ENCODE data around the gene TMTC2.

Gene TMTC2

GRCh38 chr12:83018088-83018487 lies 331.4 kb downstream of the TMTC2 start:
- Histone ChIP-seq H3K23ac (ENCODE audit: low read length in 2 of 2) (no peak overlapping the region), H2BK12ac (ENCODE audit: low read length in 2 of 2) (no peak overlapping the region), H3K4me2 (ENCODE audit: low read length, poor library complexity, severe bottlenecking) (no peak overlapping the region)

GRCh38 chr12:83027021-83027723 lies 340.5 kb downstream of the TMTC2 start:
- no peak overlapping the region for H2BK15ac ChIP-seq (ENCODE audit: low read depth, poor library complexity, severe bottlenecking)
- no peak overlapping the region for H4K8ac ChIP-seq (ENCODE audit: low read length)
- H2BK5ac ChIP-seq (ENCODE audit: low read depth, low read length, poor library complexity, severe bottlenecking), result no peak overlapping the region
- DNase-seq, result no peak
- H3K36me3 ChIP-seq (ENCODE audit: control insufficient read depth in 1 of 2, insufficient read depth in 2 of 2, low read depth in 1 of 2, low read length in 2 of 2), result no peaks in the 10 kb centered on the region
- no peak overlapping the region for H3K27ac ChIP-seq (ENCODE audit: low read length, poor library complexity, severe bottlenecking)
- H3K27me3 ChIP-seq (ENCODE audit: control insufficient read depth in 1 of 2, insufficient read depth in 1 of 2, low read length in 2 of 2), result no peaks in the 10 kb centered on the region
- no peak overlapping the region for H3K4me3 ChIP-seq (ENCODE audit: insufficient read depth in 1 of 2, low read depth in 1 of 2, low read length in 2 of 2)
- no peak overlapping the region for H2AFZ ChIP-seq (ENCODE audit: low read depth, low read length)
- no peaks in the 10 kb centered on the region for H3K79me1 ChIP-seq (replicated peaks; ENCODE audit: low read length, poor library complexity, severe bottlenecking)
- no peak overlapping the region for H3K9ac ChIP-seq (ENCODE audit: low read length)
- H3K9me3 ChIP-seq (ENCODE audit: control insufficient read depth, low read length), result no peaks in the 10 kb centered on the region
- H4K91ac ChIP-seq (ENCODE audit: low read length), result no peak overlapping the region
- no peak overlapping the region for H2BK12ac ChIP-seq (ENCODE audit: low read length in 2 of 2)
- H2BK120ac ChIP-seq (ENCODE audit: low read depth, low read length), result no peak overlapping the region
- WGBS, result 89% methylated on average over 7 of the region's 7 CpGs
- no peak overlapping the region for H3K23ac ChIP-seq (ENCODE audit: low read length in 2 of 2)
- H3K4ac ChIP-seq (ENCODE audit: low read depth in 1 of 2, low read length in 2 of 2), result no peak overlapping the region
- no peaks in the 10 kb centered on the region for H3K4me1 ChIP-seq (ENCODE audit: control insufficient read depth, insufficient read depth, low read depth, low read length)
- no peak overlapping the region for H3K4me2 ChIP-seq (ENCODE audit: low read length, poor library complexity, severe bottlenecking)
- no peak overlapping the region for H3K18ac ChIP-seq (ENCODE audit: low read depth in 1 of 2, low read length in 2 of 2)
- H2AK5ac ChIP-seq (ENCODE audit: low read length, severe bottlenecking), result no peak overlapping the region
- H3K14ac ChIP-seq (ENCODE audit: low read length in 2 of 2), result no peak overlapping the region

More at GRCh38 chr12:83018088-83018487, 331.4 kb downstream of the TMTC2 start:
- H3K18ac ChIP-seq (ENCODE audit: low read depth in 1 of 2, low read length in 2 of 2), result no peak overlapping the region
- H3K14ac ChIP-seq (ENCODE audit: low read length in 2 of 2), result no peak overlapping the region
- H3K27me3 ChIP-seq (ENCODE audit: control insufficient read depth in 1 of 2, insufficient read depth in 1 of 2, low read length in 2 of 2), result no peaks in the 10 kb centered on the region
- 76% methylated on average over 4 of the region's 4 CpGs for WGBS
- H2BK120ac ChIP-seq (ENCODE audit: low read depth, low read length), result no peak overlapping the region
- H3K36me3 ChIP-seq (ENCODE audit: control insufficient read depth in 1 of 2, insufficient read depth in 2 of 2, low read depth in 1 of 2, low read length in 2 of 2), result no peaks in the 10 kb centered on the region
- H3K9me3 ChIP-seq (ENCODE audit: control insufficient read depth, low read length), result no peaks in the 10 kb centered on the region
- H2BK15ac ChIP-seq (ENCODE audit: low read depth, poor library complexity, severe bottlenecking), result no peak overlapping the region
- no peak overlapping the region for H4K8ac ChIP-seq (ENCODE audit: low read length)
- H3K4me3 ChIP-seq (ENCODE audit: insufficient read depth in 1 of 2, low read depth in 1 of 2, low read length in 2 of 2), result no peak overlapping the region
- DNase-seq, result no peak
- H2BK5ac ChIP-seq (ENCODE audit: low read depth, low read length, poor library complexity, severe bottlenecking), result no peak overlapping the region
- H2AK5ac ChIP-seq (ENCODE audit: low read length, severe bottlenecking), result no peak overlapping the region
- no peak overlapping the region for H2AFZ ChIP-seq (ENCODE audit: low read depth, low read length)
- no peak overlapping the region for H4K91ac ChIP-seq (ENCODE audit: low read length)
- no peak overlapping the region for H3K4ac ChIP-seq (ENCODE audit: low read depth in 1 of 2, low read length in 2 of 2)
- no peak overlapping the region for H3K9ac ChIP-seq (ENCODE audit: low read length)
- H3K27ac ChIP-seq (ENCODE audit: low read length, poor library complexity, severe bottlenecking), result no peak overlapping the region
- H3K79me1 ChIP-seq (replicated peaks; ENCODE audit: low read length, poor library complexity, severe bottlenecking), result no peaks in the 10 kb centered on the region
- no peaks in the 10 kb centered on the region for H3K4me1 ChIP-seq (ENCODE audit: control insufficient read depth, insufficient read depth, low read depth, low read length)

- no peaks in the 10 kb centered on the region for H3K36me3 ChIP-seq (ENCODE audit: control insufficient read depth in 1 of 2, insufficient read depth in 2 of 2, low read depth in 1 of 2, low read length in 2 of 2)
These were observed 344.5 kb downstream of the TMTC2 start for GRCh38 chr12:83031196-83031595.

DNA sequence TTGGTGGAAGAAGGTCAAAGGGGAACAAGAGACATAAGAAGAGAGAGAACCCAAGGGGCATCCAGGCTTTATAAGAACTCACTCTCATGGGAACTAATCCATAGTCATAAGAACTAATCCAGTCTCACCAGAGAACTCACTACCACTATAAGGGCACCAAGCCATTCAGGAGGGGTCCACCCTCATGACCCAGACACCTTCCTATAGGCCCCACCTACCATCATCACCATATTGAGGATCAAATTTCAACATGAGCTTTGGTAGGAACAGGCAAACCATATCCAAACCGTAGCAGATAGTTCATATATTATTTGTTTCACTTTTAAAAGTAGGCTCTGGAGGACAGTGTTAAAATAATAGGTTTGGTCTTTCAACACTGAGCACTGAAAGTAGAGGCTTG lies 350.1 kb downstream of the TMTC2 start:
- Histone ChIP-seq H3K4me1 (ENCODE audit: control insufficient read depth, insufficient read depth, low read depth, low read length) (no peaks in the 10 kb centered on the region), H2BK15ac (ENCODE audit: low read depth, poor library complexity, severe bottlenecking) (no peak overlapping the region), H3K4ac (ENCODE audit: low read depth in 1 of 2, low read length in 2 of 2) (no peak overlapping the region), H3K14ac (ENCODE audit: low read length in 2 of 2) (no peak overlapping the region), H3K4me3 (ENCODE audit: insufficient read depth in 1 of 2, low read depth in 1 of 2, low read length in 2 of 2) (no peak overlapping the region), H3K23ac (ENCODE audit: low read length in 2 of 2) (no peak overlapping the region), H3K4me2 (ENCODE audit: low read length, poor library complexity, severe bottlenecking) (no peak overlapping the region), H2BK120ac (ENCODE audit: low read depth, low read length) (no peak overlapping the region), H3K36me3 (ENCODE audit: control insufficient read depth in 1 of 2, insufficient read depth in 2 of 2, low read depth in 1 of 2, low read length in 2 of 2) (no peaks in the 10 kb centered on the region), H2BK5ac (ENCODE audit: low read depth, low read length, poor library complexity, severe bottlenecking) (no peak overlapping the region), H3K9me3 (ENCODE audit: control insufficient read depth, low read length) (no peaks in the 10 kb centered on the region), H2AK5ac (ENCODE audit: low read length, severe bottlenecking) (no peak overlapping the region), H3K9ac (ENCODE audit: low read length) (no peak overlapping the region), H2AFZ (ENCODE audit: low read depth, low read length) (no peak overlapping the region), H3K79me1 (replicated peaks; ENCODE audit: low read length, poor library complexity, severe bottlenecking) (no peaks in the 10 kb centered on the region), H2BK12ac (ENCODE audit: low read length in 2 of 2) (no peak overlapping the region), H3K18ac (ENCODE audit: low read depth in 1 of 2, low read length in 2 of 2) (no peak overlapping the region), H3K27me3 (ENCODE audit: control insufficient read depth in 1 of 2, insufficient read depth in 1 of 2, low read length in 2 of 2) (no peaks in the 10 kb centered on the region), H4K91ac (ENCODE audit: low read length) (no peak overlapping the region), H4K8ac (ENCODE audit: low read length) (no peak overlapping the region), H3K27ac (ENCODE audit: low read length, poor library complexity, severe bottlenecking) (no peak overlapping the region)
- WGBS, result no CpG with 5 or more reads among the region's 1 CpG
- DNase-seq, result no peak

More at GRCh38 chr12:83031196-83031595, 344.5 kb downstream of the TMTC2 start:
- DNase-seq, result no peak
- H3K9me3 ChIP-seq (ENCODE audit: control insufficient read depth, low read length), result no peaks in the 10 kb centered on the region
- H3K27ac ChIP-seq (ENCODE audit: low read length, poor library complexity, severe bottlenecking), result no peak overlapping the region
- no peak overlapping the region for H3K9ac ChIP-seq (ENCODE audit: low read length)
- no peak overlapping the region for H4K91ac ChIP-seq (ENCODE audit: low read length)
- no peak overlapping the region for H2AFZ ChIP-seq (ENCODE audit: low read depth, low read length)
- 97% methylated on average over 2 of the region's 2 CpGs for WGBS
- H3K79me1 ChIP-seq (replicated peaks; ENCODE audit: low read length, poor library complexity, severe bottlenecking), result no peaks in the 10 kb centered on the region
- no peak overlapping the region for H3K18ac ChIP-seq (ENCODE audit: low read depth in 1 of 2, low read length in 2 of 2)
- H4K8ac ChIP-seq (ENCODE audit: low read length), result no peak overlapping the region
- no peak overlapping the region for H3K4me3 ChIP-seq (ENCODE audit: insufficient read depth in 1 of 2, low read depth in 1 of 2, low read length in 2 of 2)
- H3K14ac ChIP-seq (ENCODE audit: low read length in 2 of 2), result no peak overlapping the region
- no peak overlapping the region for H2AK5ac ChIP-seq (ENCODE audit: low read length, severe bottlenecking)
- H2BK5ac ChIP-seq (ENCODE audit: low read depth, low read length, poor library complexity, severe bottlenecking), result no peak overlapping the region
- H3K23ac ChIP-seq (ENCODE audit: low read length in 2 of 2), result no peak overlapping the region
- no peak overlapping the region for H2BK120ac ChIP-seq (ENCODE audit: low read depth, low read length)
- H3K4ac ChIP-seq (ENCODE audit: low read depth in 1 of 2, low read length in 2 of 2), result no peak overlapping the region
- no peaks in the 10 kb centered on the region for H3K4me1 ChIP-seq (ENCODE audit: control insufficient read depth, insufficient read depth, low read depth, low read length)
- no peak overlapping the region for H3K4me2 ChIP-seq (ENCODE audit: low read length, poor library complexity, severe bottlenecking)
- H2BK12ac ChIP-seq (ENCODE audit: low read length in 2 of 2), result no peak overlapping the region
- H3K27me3 ChIP-seq (ENCODE audit: control insufficient read depth in 1 of 2, insufficient read depth in 1 of 2, low read length in 2 of 2), result no peaks in the 10 kb centered on the region
- no peak overlapping the region for H2BK15ac ChIP-seq (ENCODE audit: low read depth, poor library complexity, severe bottlenecking)

All from mesenchymal stem cell (in vitro differentiated cells and primary cell).